Lung (tissue), 12 donors: ENCODE measurements around the gene CLUH. TPM values are rescaled to one million over a fixed set of nuclear protein-coding genes. Genes with fewer than 3 reads are reported as not detected.

Experiments
- ATAC-seq: fragments of 200-7000 bp; cut with Tn5 transposase; one replicate; pipeline ENCODE4 v1.9.1; 2020; ENCODE audit warnings: moderate number of reproducible peaks; ENCODE audit not compliant: insufficient read depth, low FRiP score
- DNase-seq, 3 donors: peaks; one replicate each; pipeline ENCODE4 v3.0.0-alpha.2; 2013 to 2017
- H3K27ac ChIP-seq, 2 donors: one replicate each; pipeline ENCODE4 v1.5.1; 2013; ENCODE audit warnings: mild to moderate bottlenecking in 2 of 2, moderate library complexity in 2 of 2, control low read depth in 1 of 2, inconsistent platforms in 1 of 2, low read depth in 1 of 2, low read length in 1 of 2
- H3K27me3 ChIP-seq, 3 donors: one replicate each; pipeline ENCODE4 v1.5.1; 2013; ENCODE audit warnings: low read length in 2 of 3; ENCODE audit not compliant: control insufficient read depth in 3 of 3, insufficient read depth in 3 of 3
- H3K36me3 ChIP-seq, 4 donors: one replicate each; pipeline ENCODE4 v1.5.1; 2013; ENCODE audit warnings: low read length in 4 of 4, mild to moderate bottlenecking in 1 of 4, moderate library complexity in 1 of 4; ENCODE audit not compliant: control insufficient read depth in 4 of 4, insufficient read depth in 4 of 4
- H3K4me1 ChIP-seq, 5 donors: one replicate each; pipeline ENCODE4 v1.5.1; 2013; ENCODE audit warnings: low read length in 5 of 5, mild to moderate bottlenecking in 2 of 5, moderate library complexity in 1 of 5; ENCODE audit not compliant: control insufficient read depth in 5 of 5, insufficient read depth in 5 of 5
- H3K4me3 ChIP-seq: one replicate; pipeline ENCODE4 v1.5.1; 2013; ENCODE audit warnings: mild to moderate bottlenecking, control low read depth, moderate library complexity
- H3K9ac ChIP-seq, 2 donors: one replicate each; pipeline ENCODE4 v1.5.1; 2013; ENCODE audit warnings: low read length in 2 of 2, control low read depth in 1 of 2; ENCODE audit not compliant: insufficient read depth in 1 of 2
- H3K9me3 ChIP-seq, 4 donors: one replicate each; pipeline ENCODE4 v1.5.1; 2013; ENCODE audit warnings: low read length in 3 of 4, mild to moderate bottlenecking in 1 of 4, moderate library complexity in 1 of 4; ENCODE audit not compliant: control insufficient read depth in 4 of 4, insufficient read depth in 3 of 4
- WGBS, 2 donors: extraction: QIAGEN DNeasy Blood & Tissue Kit; methylation state at CpG; one replicate each; pipeline ENCODE4 v1.1.7; 2013; 5-methylcytosine and 5-hydroxymethylcytosine counted together
- polyA plus RNA-seq, 2 donors: library from polyadenylated mRNA; stranded (reverse); fragments of 200-250 nt; gene quantifications; one replicate each; pipeline ENCODE4 v1.2.1, GENCODE V29; 2013
- total RNA-seq, 2 donors: library from RNA; depleted of rRNA in 1 of 2; stranded (reverse); fragments of >200 nt in 1 of 2; gene quantifications; one replicate each; pipeline ENCODE4 v1.2.1, GENCODE V29; 2014 to 2021
- TF ChIP-seq, protein P1 (sequence below): IDR thresholded peaks from 2 replicates; pipeline ENCODE4 v1.5.1; 2012; ENCODE audit warnings: mild to moderate bottlenecking; ENCODE audit errors: control extremely low read depth, extremely low read depth
- donor health status: control.
- donor health status: control.
- donor health status: Bipolar disorder and iron deficiency.
- donor health status: healthy.
- donor health status: DM: yes; HTN: yes; CAD: no.

CLUH gene
- total and polyA plus RNA-seq, 4 donors, result 29.7 to 80.5 (median 42.1) TPM

DNA sequence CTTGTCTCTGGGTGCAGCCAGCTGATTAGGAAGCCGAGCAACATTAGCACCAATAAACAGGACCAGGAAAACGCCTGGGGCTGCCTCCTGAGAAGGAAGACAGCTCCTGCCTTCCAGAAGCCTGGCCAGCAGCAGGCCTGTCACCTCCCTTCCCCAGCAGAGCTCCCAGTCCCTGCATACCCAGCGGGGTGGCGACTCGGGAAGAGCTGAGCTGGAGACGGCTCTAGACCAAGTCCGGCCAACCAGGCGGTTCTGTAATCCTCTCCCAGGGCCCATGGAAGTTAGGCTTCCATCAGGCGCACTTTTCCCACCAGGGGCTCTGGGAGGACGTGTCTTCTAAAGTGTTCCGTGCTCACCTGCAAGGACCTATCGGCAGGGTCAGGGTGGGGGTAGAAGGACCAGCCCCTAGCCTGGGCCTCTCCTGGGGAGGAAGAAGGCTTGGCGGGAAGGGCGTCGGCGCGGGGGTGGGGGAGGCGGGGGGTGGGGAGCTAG, 12.0 kb upstream of the CLUH start:
- no peak for ATAC-seq
- Histone ChIP-seq H3K27me3 (peaks cover 0 to 24% (median 16%) of the 10 kb centered on the region in 3 donors), H3K9ac (no peak overlapping the region), H3K9me3 (no peaks in the 10 kb centered on the region), H3K4me3 (no peak overlapping the region), H3K27ac (peak overlapping the region in 1 of 2 donors; percentile 6), H3K4me1 (peaks cover 0 to 4% (median 0%) of the 10 kb centered on the region in 5 donors), H3K36me3 (no peaks in the 10 kb centered on the region)
- peak in 1 of 3 donors; percentile 14 for DNase-seq
- 28 to 39% methylated on average over 17 to 18 of the region's 18 CpGs for WGBS, 2 donors
- TF ChIP-seq, protein P1, sequence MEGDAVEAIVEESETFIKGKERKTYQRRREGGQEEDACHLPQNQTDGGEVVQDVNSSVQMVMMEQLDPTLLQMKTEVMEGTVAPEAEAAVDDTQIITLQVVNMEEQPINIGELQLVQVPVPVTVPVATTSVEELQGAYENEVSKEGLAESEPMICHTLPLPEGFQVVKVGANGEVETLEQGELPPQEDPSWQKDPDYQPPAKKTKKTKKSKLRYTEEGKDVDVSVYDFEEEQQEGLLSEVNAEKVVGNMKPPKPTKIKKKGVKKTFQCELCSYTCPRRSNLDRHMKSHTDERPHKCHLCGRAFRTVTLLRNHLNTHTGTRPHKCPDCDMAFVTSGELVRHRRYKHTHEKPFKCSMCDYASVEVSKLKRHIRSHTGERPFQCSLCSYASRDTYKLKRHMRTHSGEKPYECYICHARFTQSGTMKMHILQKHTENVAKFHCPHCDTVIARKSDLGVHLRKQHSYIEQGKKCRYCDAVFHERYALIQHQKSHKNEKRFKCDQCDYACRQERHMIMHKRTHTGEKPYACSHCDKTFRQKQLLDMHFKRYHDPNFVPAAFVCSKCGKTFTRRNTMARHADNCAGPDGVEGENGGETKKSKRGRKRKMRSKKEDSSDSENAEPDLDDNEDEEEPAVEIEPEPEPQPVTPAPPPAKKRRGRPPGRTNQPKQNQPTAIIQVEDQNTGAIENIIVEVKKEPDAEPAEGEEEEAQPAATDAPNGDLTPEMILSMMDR, result no peak

DNA sequence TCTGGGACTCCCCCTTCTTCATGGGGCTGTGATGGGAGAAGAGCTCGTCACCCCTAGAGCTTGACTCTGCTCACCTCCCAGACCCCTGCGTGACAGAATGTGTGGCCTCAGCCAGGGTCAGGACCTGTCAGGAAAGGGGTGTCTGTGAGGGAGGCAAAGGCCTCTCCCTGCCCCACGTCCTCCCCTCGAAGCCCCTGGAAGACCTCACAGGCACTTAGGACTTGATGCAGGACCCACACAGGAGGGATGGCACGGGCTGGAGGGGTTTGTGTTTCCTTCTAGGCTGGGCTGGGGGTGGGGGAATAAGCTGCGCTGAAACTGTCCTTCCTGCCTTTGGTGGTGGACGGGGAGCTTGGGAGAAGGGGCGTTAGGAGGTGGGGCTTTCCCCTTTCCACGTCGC, 11.0 kb upstream of the CLUH start:
- ATAC-seq (no peak), DNase-seq (no peak)
- Histone ChIP-seq H3K36me3 (no peaks in the 10 kb centered on the region), H3K9me3 (no peaks in the 10 kb centered on the region), H3K4me1 (peaks cover 0 to 4% (median 0%) of the 10 kb centered on the region in 5 donors), H3K27me3 (peaks cover 0 to 23% (median 15%) of the 10 kb centered on the region in 3 donors), H3K9ac (no peak overlapping the region), H3K27ac (no peak overlapping the region), H3K4me3 (no peak overlapping the region)
- WGBS, 2 donors, result 65 to 70% methylated on average over 10 of the region's 10 CpGs
- TF ChIP-seq, protein P1, result no peak

DNA sequence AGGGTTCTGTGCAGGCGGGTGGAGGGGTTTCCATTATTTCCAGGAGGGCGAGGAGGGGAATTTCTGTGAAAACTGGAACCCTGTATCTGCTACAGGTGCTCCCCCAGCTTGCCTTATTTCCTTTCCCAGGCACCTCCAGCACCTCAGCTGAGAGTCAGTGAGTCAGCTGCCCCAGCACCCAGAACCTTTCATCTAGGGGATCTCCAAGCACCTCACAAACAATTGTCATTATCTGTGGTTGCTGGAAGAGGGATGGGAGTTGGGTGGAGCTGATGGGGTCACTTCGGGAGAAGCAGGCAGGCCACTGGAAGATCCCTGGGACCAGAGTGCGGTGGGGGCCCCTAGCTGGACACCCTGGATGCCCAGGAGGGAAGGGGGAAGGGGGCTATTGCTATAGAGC, 10.0 kb upstream of the CLUH start:
- Histone ChIP-seq H3K9me3 (no peaks in the 10 kb centered on the region), H3K36me3 (no peaks in the 10 kb centered on the region), H3K4me3 (no peak overlapping the region), H3K27me3 (peaks cover 0 to 23% (median 11%) of the 10 kb centered on the region in 3 donors), H3K4me1 (peaks cover 0 to 3% (median 0%) of the 10 kb centered on the region in 5 donors), H3K9ac (no peak overlapping the region), H3K27ac (no peak overlapping the region)
- no peak for ATAC-seq
- DNase-seq, result no peak
- TF ChIP-seq, protein P1, result no peak
- WGBS, 2 donors, result 69 to 74% methylated on average over 4 of the region's 4 CpGs

DNA sequence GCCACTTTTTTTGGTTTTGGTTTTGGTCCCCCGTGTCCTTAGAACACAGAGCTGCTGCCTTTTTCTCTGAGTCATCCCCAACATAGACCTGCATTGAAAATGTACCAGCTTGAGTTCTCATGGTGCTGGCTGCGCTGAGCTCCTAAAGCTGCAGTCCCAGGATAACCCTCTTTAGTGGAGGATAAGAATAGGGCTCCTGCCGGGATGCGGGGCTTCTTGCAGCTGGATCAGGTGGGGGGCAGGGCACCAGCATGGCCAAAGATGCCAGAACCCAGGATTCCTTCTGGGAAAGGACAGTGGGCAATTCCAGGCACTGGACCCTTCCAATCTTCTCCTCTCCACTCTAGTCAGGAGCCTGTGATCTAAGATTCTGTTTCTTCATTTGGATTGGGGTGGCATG, 8.3 kb upstream of the CLUH start:
- DNase-seq, result no peak
- WGBS, 2 donors, result 70 to 71% methylated on average over 4 of the region's 4 CpGs
- H3K27me3 ChIP-seq, result peaks cover 0 to 18% (median 2%) of the 10 kb centered on the region in 3 donors
- peaks cover 0 to 3% (median 0%) of the 10 kb centered on the region in 5 donors for H3K4me1 ChIP-seq
- TF ChIP-seq, protein P1, result no peak
- no peak overlapping the region for H3K4me3 ChIP-seq
- ATAC-seq, result no peak
- H3K36me3 ChIP-seq, result no peaks in the 10 kb centered on the region
- H3K9ac ChIP-seq, result no peak overlapping the region
- H3K9me3 ChIP-seq, result no peaks in the 10 kb centered on the region
- no peak overlapping the region for H3K27ac ChIP-seq
